Lung (tissue), 12 donors: ENCODE data around the gene ITPR1. TPM values are rescaled to one million over a fixed set of nuclear protein-coding genes. Genes with fewer than 3 reads are reported as not detected.

ENCODE experiments used
- ATAC-seq: fragments of 200-7000 bp; cut with Tn5 transposase; one replicate; pipeline ENCODE4 v1.9.1; 2020; ENCODE audit warnings: moderate number of reproducible peaks; ENCODE audit not compliant: insufficient read depth, low FRiP score
- DNase-seq, 3 donors: peaks; one replicate each; pipeline ENCODE4 v3.0.0-alpha.2; 2013 to 2017
- H3K27ac ChIP-seq, 2 donors: one replicate each; pipeline ENCODE4 v1.5.1; 2013; ENCODE audit warnings: mild to moderate bottlenecking in 2 of 2, moderate library complexity in 2 of 2, control low read depth in 1 of 2, inconsistent platforms in 1 of 2, low read depth in 1 of 2, low read length in 1 of 2
- H3K27me3 ChIP-seq, 3 donors: one replicate each; pipeline ENCODE4 v1.5.1; 2013; ENCODE audit warnings: low read length in 2 of 3; ENCODE audit not compliant: control insufficient read depth in 3 of 3, insufficient read depth in 3 of 3
- H3K36me3 ChIP-seq, 4 donors: one replicate each; pipeline ENCODE4 v1.5.1; 2013; ENCODE audit warnings: low read length in 4 of 4, mild to moderate bottlenecking in 1 of 4, moderate library complexity in 1 of 4; ENCODE audit not compliant: control insufficient read depth in 4 of 4, insufficient read depth in 4 of 4
- H3K4me1 ChIP-seq, 5 donors: one replicate each; pipeline ENCODE4 v1.5.1; 2013; ENCODE audit warnings: low read length in 5 of 5, mild to moderate bottlenecking in 2 of 5, moderate library complexity in 1 of 5; ENCODE audit not compliant: control insufficient read depth in 5 of 5, insufficient read depth in 5 of 5
- H3K4me3 ChIP-seq: one replicate; pipeline ENCODE4 v1.5.1; 2013; ENCODE audit warnings: mild to moderate bottlenecking, control low read depth, moderate library complexity
- H3K9ac ChIP-seq, 2 donors: one replicate each; pipeline ENCODE4 v1.5.1; 2013; ENCODE audit warnings: low read length in 2 of 2, control low read depth in 1 of 2; ENCODE audit not compliant: insufficient read depth in 1 of 2
- H3K9me3 ChIP-seq, 4 donors: one replicate each; pipeline ENCODE4 v1.5.1; 2013; ENCODE audit warnings: low read length in 3 of 4, mild to moderate bottlenecking in 1 of 4, moderate library complexity in 1 of 4; ENCODE audit not compliant: control insufficient read depth in 4 of 4, insufficient read depth in 3 of 4
- CTCF ChIP-seq: IDR thresholded peaks from 2 replicates; pipeline ENCODE4 v1.5.1; 2012; ENCODE audit warnings: mild to moderate bottlenecking; ENCODE audit errors: control extremely low read depth, extremely low read depth
- WGBS, 2 donors: extraction: QIAGEN DNeasy Blood & Tissue Kit; methylation state at CpG; one replicate each; pipeline ENCODE4 v1.1.7; 2013; 5-methylcytosine and 5-hydroxymethylcytosine counted together
- polyA plus RNA-seq, 2 donors: library from polyadenylated mRNA; stranded (reverse); fragments of 200-250 nt; gene quantifications; one replicate each; pipeline ENCODE4 v1.2.1, GENCODE V29; 2013
- total RNA-seq, 2 donors: library from RNA; depleted of rRNA in 1 of 2; stranded (reverse); fragments of >200 nt in 1 of 2; gene quantifications; one replicate each; pipeline ENCODE4 v1.2.1, GENCODE V29; 2014 to 2021
- donor health status: control.
- donor health status: control.
- donor health status: Bipolar disorder and iron deficiency.
- donor health status: healthy.
- donor health status: DM: yes; HTN: yes; CAD: no.

Gene ITPR1
- total and polyA plus RNA-seq, 4 donors, result 12.4 to 152 (median 44.1) TPM

DNA sequence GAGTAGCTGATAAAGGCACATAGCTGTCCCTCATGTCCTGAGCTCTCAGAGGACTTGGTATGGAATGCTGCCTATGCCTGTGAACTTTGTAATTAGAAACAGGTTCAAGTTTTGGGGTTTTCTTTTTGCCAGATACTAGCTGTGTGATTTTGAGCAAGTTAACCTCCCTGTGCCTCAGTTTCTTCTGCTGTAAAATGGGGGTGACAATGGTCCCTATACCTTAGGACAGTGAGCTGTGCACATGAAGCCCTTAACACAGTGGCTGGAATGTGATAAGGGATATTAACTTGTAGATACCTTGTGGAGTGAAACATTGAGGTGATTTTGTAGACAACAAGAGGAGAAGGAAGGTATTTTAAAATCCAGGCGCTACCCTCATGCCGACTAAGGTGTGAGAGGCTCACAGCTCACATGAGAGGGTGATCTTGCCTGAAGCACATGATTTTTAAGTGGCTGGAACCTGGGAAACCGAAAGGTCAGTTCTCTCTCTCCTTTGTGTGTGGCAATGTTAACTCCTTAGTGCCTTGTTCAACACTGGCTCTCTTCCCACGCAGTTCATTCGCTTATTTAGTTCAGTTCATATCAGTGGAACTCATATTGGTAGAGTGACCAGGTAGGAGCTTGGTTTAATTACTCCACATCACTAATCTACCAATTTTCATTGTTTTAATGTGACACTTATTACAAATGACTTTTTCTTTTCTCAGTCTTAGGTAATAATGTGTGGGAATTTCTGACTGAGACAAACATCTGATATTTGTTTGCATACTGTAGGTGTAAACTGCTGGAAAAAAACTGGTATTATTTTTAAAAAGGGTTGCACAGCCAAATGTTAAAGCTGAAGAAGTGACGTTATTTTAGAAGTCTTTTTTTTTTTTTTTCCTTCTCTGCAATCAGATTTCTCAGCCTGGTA lies 236.2 kb downstream of the ITPR1 start:
- no peak for ATAC-seq
- DNase-seq, result peak in 1 of 3 donors; percentile 62
- Histone ChIP-seq H3K27ac (peak overlapping the region in 1 of 2 donors; percentile 32), H3K9me3 (no peaks in the 10 kb centered on the region), H3K4me1 (peaks cover under 1 to 11% (median 3%) of the 10 kb centered on the region in 5 donors), H3K36me3 (peaks cover 0 to 13% (median 3%) of the 10 kb centered on the region in 4 donors), H3K4me3 (no peak overlapping the region), H3K9ac (no peak overlapping the region), H3K27me3 (no peaks in the 10 kb centered on the region)
- TF ChIP-seq CTCF, result no peak
- 69 to 84% methylated on average over 6 of the region's 6 CpGs for WGBS, 2 donors

DNA sequence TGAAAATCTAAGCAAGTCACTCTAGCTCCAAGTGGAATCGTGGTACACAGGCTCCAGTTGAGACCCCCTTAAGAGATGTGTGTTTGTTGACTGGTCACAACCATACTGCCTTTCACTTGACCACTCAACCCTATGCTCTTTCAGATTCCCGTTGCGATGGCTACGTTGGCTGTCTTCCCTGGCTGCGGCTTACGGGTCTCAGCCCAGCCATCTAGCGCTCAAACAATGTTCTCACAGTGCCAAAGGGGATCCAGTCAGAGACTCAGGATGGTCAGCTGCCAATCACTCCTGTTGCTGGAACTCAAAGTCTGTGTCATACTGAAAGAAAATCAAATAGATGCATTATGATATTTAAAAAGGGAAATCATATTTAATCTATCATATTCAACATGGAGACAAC lies 237.6 kb downstream of the ITPR1 start:
- Histone ChIP-seq H3K9me3 (no peaks in the 10 kb centered on the region), H3K4me1 (peaks cover 2 to 12% (median 7%) of the 10 kb centered on the region in 5 donors), H3K36me3 (peaks cover 0 to 10% (median 2%) of the 10 kb centered on the region in 4 donors), H3K27ac (no peak overlapping the region), H3K27me3 (no peaks in the 10 kb centered on the region), H3K9ac (no peak overlapping the region), H3K4me3 (no peak overlapping the region)
- ATAC-seq (no peak), DNase-seq (no peak)
- 86 to 98% methylated on average over 7 of the region's 7 CpGs for WGBS, 2 donors
- TF ChIP-seq CTCF, result no peak

GRCh38 chr3:4731543-4732111 lies 238.5 kb downstream of the ITPR1 start:
- Histone ChIP-seq H3K4me3 (no peak overlapping the region), H3K4me1 (peaks cover 6 to 16% (median 7%) of the 10 kb centered on the region in 5 donors), H3K9ac (no peak overlapping the region), H3K9me3 (no peaks in the 10 kb centered on the region), H3K27ac (peak overlapping the region in 1 of 2 donors; percentile 51), H3K36me3 (peaks cover 0 to 10% (median 4%) of the 10 kb centered on the region in 4 donors), H3K27me3 (no peaks in the 10 kb centered on the region)
- TF ChIP-seq CTCF, result no peak
- DNase-seq (no peak), ATAC-seq (no peak)
- WGBS, 2 donors, result 59 to 63% methylated on average over 6 of the region's 6 CpGs
